ENCODE results near the gene ELOVL1. TPM values are rescaled to one million over a fixed set of nuclear protein-coding genes. Genes with fewer than 3 reads are reported as not detected.

Gene ELOVL1
- total RNA-seq, 1 donor from 2014 or later = 40.3 TPM

- Mint-ChIP-seq H3K36me3 (peaks cover 9% of the 10 kb centered on the region), H3K27me3 (ENCODE audit: low read depth) (no peaks in the 10 kb centered on the region), H3K4me3 (no peak overlapping the region), H3K27ac (no peak overlapping the region), H3K4me1 (peaks cover 26% of the 10 kb centered on the region), H3K9me3 (no peaks in the 10 kb centered on the region)
- no peak for DNase-seq (ENCODE audit: low spot score in 2 of 2, unreplicated experiment in 2 of 2)
- TF ChIP-seq CTCF (IDR thresholded peaks at IDR 0.05; ENCODE audit: unreplicated experiment) = no peak
Measured at GRCh38 chr1:43386676-43387075, 18.9 kb upstream of the ELOVL1 start.

GRCh38 chr1:43383449-43383848 lies 15.6 kb upstream of the ELOVL1 start:
- no peak overlapping the region for H3K27ac Mint-ChIP-seq
- no peak for TF ChIP-seq CTCF (IDR thresholded peaks at IDR 0.05; ENCODE audit: unreplicated experiment)

GRCh38 chr1:43382027-43382779 lies 14.4 kb upstream of the ELOVL1 start:
- no peaks in the 10 kb centered on the region for H3K9me3 Mint-ChIP-seq
- no peaks in the 10 kb centered on the region for H3K27me3 Mint-ChIP-seq (ENCODE audit: low read depth)

More at GRCh38 chr1:43383449-43383848, 15.6 kb upstream of the ELOVL1 start:
- H3K9me3 Mint-ChIP-seq = no peaks in the 10 kb centered on the region
- H3K4me3 Mint-ChIP-seq = no peak overlapping the region
- DNase-seq (ENCODE audit: low spot score in 2 of 2, unreplicated experiment in 2 of 2) = no peak
- H3K36me3 Mint-ChIP-seq = peaks cover 15% of the 10 kb centered on the region
- peaks cover 4% of the 10 kb centered on the region for H3K4me1 Mint-ChIP-seq
- H3K27me3 Mint-ChIP-seq (ENCODE audit: low read depth) = no peaks in the 10 kb centered on the region

GRCh38 chr1:43381612-43382011 lies 13.8 kb upstream of the ELOVL1 start:
- Mint-ChIP-seq H3K27me3 (ENCODE audit: low read depth) (no peaks in the 10 kb centered on the region), H3K27ac (no peak overlapping the region), H3K4me3 (no peak overlapping the region), H3K4me1 (no peaks in the 10 kb centered on the region), H3K36me3 (peaks cover 15% of the 10 kb centered on the region), H3K9me3 (no peaks in the 10 kb centered on the region)
- no peak for TF ChIP-seq CTCF (IDR thresholded peaks at IDR 0.05; ENCODE audit: unreplicated experiment)
- no peak for DNase-seq (ENCODE audit: low spot score in 2 of 2, unreplicated experiment in 2 of 2)

More at GRCh38 chr1:43382027-43382779, 14.4 kb upstream of the ELOVL1 start:
- DNase-seq (ENCODE audit: low spot score in 2 of 2, unreplicated experiment in 2 of 2) = no peak
- TF ChIP-seq CTCF (IDR thresholded peaks at IDR 0.05; ENCODE audit: unreplicated experiment) = no peak
- Mint-ChIP-seq H3K27ac (peak overlapping the region; percentile 18), H3K36me3 (peaks cover 15% of the 10 kb centered on the region), H3K4me3 (no peak overlapping the region), H3K4me1 (no peaks in the 10 kb centered on the region)

GRCh38 chr1:43379476-43379875 lies 11.7 kb upstream of the ELOVL1 start:
- no peak for DNase-seq (ENCODE audit: low spot score in 2 of 2, unreplicated experiment in 2 of 2)
- no peak for TF ChIP-seq CTCF (IDR thresholded peaks at IDR 0.05; ENCODE audit: unreplicated experiment)
- H3K4me3 Mint-ChIP-seq = no peak overlapping the region
- H3K27ac Mint-ChIP-seq = no peak overlapping the region
- H3K27me3 Mint-ChIP-seq (ENCODE audit: low read depth) = no peaks in the 10 kb centered on the region
- no peaks in the 10 kb centered on the region for H3K9me3 Mint-ChIP-seq
- no peaks in the 10 kb centered on the region for H3K4me1 Mint-ChIP-seq
- peaks cover 9% of the 10 kb centered on the region for H3K36me3 Mint-ChIP-seq

Data from mesothelial cell of epicardium (in vitro differentiated cells).